Spleen (tissue), 11 donors: Measurements from ENCODE around the gene TRIM72. TPM values are rescaled to one million over a fixed set of nuclear protein-coding genes. Genes with fewer than 3 reads are reported as not detected.
A peak's percentile ranks its signal among the peaks of the same experiment; 100 is the strongest.
"Not testable (repeated sequence)": the region's sequence is repeated elsewhere in the genome, so short reads cannot be mapped to it uniquely, and the experiment has no call there.

ENCODE experiments used
- DNase-seq: peaks from one replicate; pipeline ENCODE4 v3.0.0-alpha.2; 2020
- H3K27ac ChIP-seq, 8 donors: fragments of 200-600 bp; sonication (generic) in 7 of 8; 1 replicate in 4 of 8; 2 replicates in 4 of 8; pipeline versions ENCODE4 v1.5.0 to v1.8.0; 2016 to 2021; ENCODE audit warnings: inconsistent platforms in 4 of 8, mild to moderate bottlenecking in 4 of 8, moderate library complexity in 1 of 8
- H3K27me3 ChIP-seq, 7 donors: fragments of 200-600 bp; sonication (generic) in 6 of 7; replicated peaks in 1 of 7; 1 replicate in 4 of 7; 2 replicates in 3 of 7; pipeline versions ENCODE4 v1.5.0 to v1.8.0; 2016 to 2021; ENCODE audit warnings: inconsistent platforms in 3 of 7, mild to moderate bottlenecking in 1 of 7
- H3K36me3 ChIP-seq, 6 donors: fragments of 200-600 bp; sonication (generic) in 5 of 6; 1 replicate in 4 of 6; 2 replicates in 2 of 6; pipeline versions ENCODE4 v1.5.0 to v1.8.0; 2016 to 2021; ENCODE audit warnings: inconsistent platforms in 2 of 6
- H3K4me1 ChIP-seq, 6 donors: fragments of 200-600 bp; sonication (generic) in 5 of 6; 1 replicate in 3 of 6; 2 replicates in 3 of 6; pipeline versions ENCODE4 v1.5.0 to v1.8.0; 2016 to 2021; ENCODE audit warnings: inconsistent platforms in 3 of 6
- H3K4me3 ChIP-seq, 8 donors: fragments of 200-600 bp; sonication (generic) in 7 of 8; 1 replicate in 4 of 8; 2 replicates in 4 of 8; pipeline versions ENCODE4 v1.5.0 to v1.8.0; 2016 to 2021; ENCODE audit warnings: inconsistent platforms in 4 of 8, mild to moderate bottlenecking in 4 of 8, moderate library complexity in 2 of 8
- H3K9me3 ChIP-seq, 8 donors: fragments of 200-600 bp; sonication (generic) in 7 of 8; 1 replicate in 4 of 8; 2 replicates in 4 of 8; pipeline versions ENCODE4 v1.5.0 to v1.8.0; 2016 to 2021; ENCODE audit warnings: inconsistent platforms in 4 of 8
- POLR2A ChIP-seq, 3 donors: fragments of 450-650 bp; IDR thresholded peaks; one replicate each; pipeline ENCODE4 v1.5.1; 2017; ENCODE audit warnings: antibody characterized with exemption in 3 of 3, mild to moderate bottlenecking in 1 of 3
- POLR2AphosphoS5 ChIP-seq, 3 donors: sonication (generic); formaldehyde crosslinking; IDR thresholded peaks; one replicate each; pipeline ENCODE4 v1.5.1; 2017; ENCODE audit warnings: antibody characterized with exemption in 3 of 3
- WGBS, 5 donors: extraction: QIAGEN DNeasy Blood & Tissue Kit in 3 of 5; methylation state at CpG; one replicate each; pipeline versions ENCODE4 v1.1.5 to v1.1.7; 2013 to 2018; 5-methylcytosine and 5-hydroxymethylcytosine counted together
- intact Hi-C: fragments of 100-400 bp; cut with DNase I; formaldehyde crosslinking; loops from one replicate; pipeline ENCODE4 v1.15.0; 2023; ENCODE audit warnings: low total_unique reads
- polyA plus RNA-seq, 3 donors: library from polyadenylated mRNA; stranded (reverse); fragments of 200-250 nt; gene quantifications; one replicate each; pipeline ENCODE4 v1.2.1, GENCODE V29; 2013
- small RNA-seq, 4 donors: library from RNA; depleted of rRNA; stranded (forward); fragments of <200 nt; gene quantifications; one replicate each; pipeline ENCODE3, GENCODE V24; 2016
- total RNA-seq, 7 donors: library from RNA; depleted of rRNA in 3 of 7; stranded (reverse); fragments of >200 nt in 3 of 7; fragmentation: NEBNext Ultra II Directional in 4 of 7; extraction: Animal tissue kit (Norgen Biotek cat#: 25700) in 4 of 7; gene quantifications; one replicate each; pipeline versions ENCODE4 v1.1.0 to v1.2.1, GENCODE V29; 2016 to 2021
- TF ChIP-seq, protein P1 (sequence below), 11 experiments: fragments of 200-600 bp in 7 of 11; fragments of 450-650 bp in 4 of 11; sonication (generic) in 4 of 11; IDR thresholded peaks in 8 of 11; conservative IDR thresholded peaks in 3 of 11; 1 replicate in 7 of 11; 2 replicates in 4 of 11; pipeline versions ENCODE4 v1.4.0 to v1.8.0; 2016 to 2021; ENCODE audit warnings: antibody characterized with exemption in 11 of 11, inconsistent platforms in 4 of 11, mild to moderate bottlenecking in 1 of 11
- donor health status: healthy with polysubstance abuse.
- donor health status: DM: no; HTN: no; CAD: no; lungs with moderate emphysema.
- donor health status: DM: no; HTN: no; CAD: no.
- donor health status: Bipolar disorder and iron deficiency.
- donor health status: healthy.
- donor health status: DM: no; HTN: no; CAD: no.
- donor health status: DM: yes; HTN: yes; CAD: no.

Gene TRIM72
- total and polyA plus RNA-seq, 10 donors, result 0.05 to 0.26 (median 0.13) TPM; not detected in 3

DNA sequence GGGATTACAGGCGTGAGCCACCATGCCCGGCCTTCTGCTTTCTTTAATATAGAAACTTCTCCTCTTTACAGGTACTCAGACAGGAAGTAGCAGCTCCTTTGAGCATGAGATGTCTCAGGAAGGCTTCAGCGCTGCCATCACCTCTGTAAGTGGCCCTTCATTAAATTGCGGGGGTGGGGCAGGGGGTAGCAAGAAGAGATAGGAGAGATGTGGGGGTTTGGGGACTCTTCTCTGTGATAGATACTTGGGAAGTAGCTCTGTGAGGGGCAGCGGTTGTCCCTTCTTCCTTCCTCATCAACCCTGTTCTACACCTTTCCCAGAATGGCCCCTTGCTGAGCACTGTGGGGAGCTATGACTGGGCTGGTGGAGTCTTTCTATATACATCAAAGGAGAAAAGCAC, 62.7 kb downstream of the TRIM72 start:
- TF ChIP-seq, protein P1, sequence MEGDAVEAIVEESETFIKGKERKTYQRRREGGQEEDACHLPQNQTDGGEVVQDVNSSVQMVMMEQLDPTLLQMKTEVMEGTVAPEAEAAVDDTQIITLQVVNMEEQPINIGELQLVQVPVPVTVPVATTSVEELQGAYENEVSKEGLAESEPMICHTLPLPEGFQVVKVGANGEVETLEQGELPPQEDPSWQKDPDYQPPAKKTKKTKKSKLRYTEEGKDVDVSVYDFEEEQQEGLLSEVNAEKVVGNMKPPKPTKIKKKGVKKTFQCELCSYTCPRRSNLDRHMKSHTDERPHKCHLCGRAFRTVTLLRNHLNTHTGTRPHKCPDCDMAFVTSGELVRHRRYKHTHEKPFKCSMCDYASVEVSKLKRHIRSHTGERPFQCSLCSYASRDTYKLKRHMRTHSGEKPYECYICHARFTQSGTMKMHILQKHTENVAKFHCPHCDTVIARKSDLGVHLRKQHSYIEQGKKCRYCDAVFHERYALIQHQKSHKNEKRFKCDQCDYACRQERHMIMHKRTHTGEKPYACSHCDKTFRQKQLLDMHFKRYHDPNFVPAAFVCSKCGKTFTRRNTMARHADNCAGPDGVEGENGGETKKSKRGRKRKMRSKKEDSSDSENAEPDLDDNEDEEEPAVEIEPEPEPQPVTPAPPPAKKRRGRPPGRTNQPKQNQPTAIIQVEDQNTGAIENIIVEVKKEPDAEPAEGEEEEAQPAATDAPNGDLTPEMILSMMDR (IDR thresholded peaks at IDR 0.05 in 8 of 11, conservative IDR thresholded peaks at IDR 0.05 in 3 of 11), result no peak
- no peak for TF ChIP-seq POLR2A (IDR thresholded peaks at IDR 0.05)
- WGBS, 5 donors, result 83 to 89% (median 86%) methylated on average over 5 of the region's 5 CpGs

DNA sequence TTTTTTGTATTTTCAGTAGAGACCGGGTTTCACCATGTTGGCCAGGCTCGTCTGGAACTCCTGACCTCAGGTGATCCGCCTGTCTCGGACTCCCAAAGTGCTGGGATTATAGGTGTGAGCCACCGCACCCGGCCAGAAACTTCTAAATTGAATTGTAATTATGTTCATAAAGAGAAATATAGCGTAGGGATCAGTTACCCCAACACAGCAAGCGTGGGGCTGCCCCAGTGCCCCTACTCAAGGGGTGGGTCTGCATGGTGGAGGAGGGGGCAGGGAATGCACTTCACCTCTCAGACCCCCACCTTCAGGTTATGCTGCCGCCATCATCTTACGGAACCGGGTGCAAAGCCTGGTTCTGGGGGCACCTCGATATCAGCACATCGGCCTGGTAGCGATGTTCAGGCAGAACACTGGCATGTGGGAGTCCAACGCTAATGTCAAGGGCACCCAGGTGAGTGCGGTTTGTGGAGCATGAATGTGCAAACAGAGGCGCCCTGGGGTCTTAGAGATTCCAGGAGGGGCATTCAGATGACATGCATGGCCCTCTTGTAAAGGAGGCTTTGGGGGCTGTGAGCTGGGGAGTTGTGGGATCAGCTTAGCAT, 63.8 kb downstream of the TRIM72 start:
- peak; percentile 33 for DNase-seq
- TF ChIP-seq POLR2AphosphoS5 (IDR thresholded peaks at IDR 0.05) (no peak), POLR2A (IDR thresholded peaks at IDR 0.05) (no peak)
- TF ChIP-seq, protein P1 (IDR thresholded peaks at IDR 0.05 in 8 of 11, conservative IDR thresholded peaks at IDR 0.05 in 3 of 11), result no peak
- 87 to 96% (median 93%) methylated on average over 17 of the region's 17 CpGs for WGBS, 5 donors
- intact Hi-C loops, result no loop called here
- no peaks in the 10 kb centered on the region for H3K27me3 ChIP-seq
- H3K4me3 ChIP-seq, result no peak overlapping the region
- H3K4me1 ChIP-seq, result no peaks in the 10 kb centered on the region
- no peak overlapping the region for H3K27ac ChIP-seq
- H3K9me3 ChIP-seq, result no peaks in the 10 kb centered on the region
- H3K36me3 ChIP-seq, result peaks cover 0 to 72% (median 17%) of the 10 kb centered on the region in 6 donors

More for the DNA sequence above, 62.7 kb downstream of the TRIM72 start:
- no peaks in the 10 kb centered on the region for H3K4me1 ChIP-seq
- H3K36me3 ChIP-seq, result peaks cover 0 to 82% (median 17%) of the 10 kb centered on the region in 6 donors
- intact Hi-C loops, result no loop called here
- no peaks in the 10 kb centered on the region for H3K27me3 ChIP-seq
- no peak overlapping the region for H3K27ac ChIP-seq
- H3K9me3 ChIP-seq, result no peaks in the 10 kb centered on the region
- no peak overlapping the region for H3K4me3 ChIP-seq
- DNase-seq, result peak; percentile 24

DNA sequence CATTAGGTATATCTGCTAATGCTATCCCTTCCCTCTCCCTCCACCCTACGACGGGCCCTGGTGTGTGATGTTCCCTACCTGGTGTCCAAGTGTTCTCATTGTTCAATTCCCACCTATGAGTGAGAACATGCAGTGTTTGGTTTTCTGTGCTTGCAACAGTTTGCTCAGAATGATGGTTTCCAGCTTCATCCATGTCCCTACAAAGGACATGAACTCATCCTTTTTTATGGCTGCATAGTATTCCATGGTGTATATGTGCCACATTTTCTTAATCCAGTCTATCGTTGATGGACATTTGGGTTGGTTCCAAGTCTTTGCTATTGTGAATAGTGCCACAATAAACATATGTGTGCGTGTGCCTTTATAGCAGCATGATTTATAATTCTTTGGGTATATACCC, 64.9 kb downstream of the TRIM72 start:
- whole genome bisulfite sequencing, 5 donors, result 82 to 100% (median 97%) methylated on average over 2 to 4 of the region's 4 CpGs
- H3K4me1 ChIP-seq, H3K27ac ChIP-seq, intact Hi-C loops, H3K27me3 ChIP-seq, H3K4me3 ChIP-seq, H3K9me3 ChIP-seq: not testable (repeated sequence)
- DNase-seq, result peak; percentile 2
- peaks cover 0 to 68% (median 10%) of the 10 kb centered on the region in 6 donors for H3K36me3 ChIP-seq

Small RNA genes within 50 kb of the gene (small RNA-seq; reads per million reads assigned to genes)
- gene AC009088.4 (0 reads per million in 4 donors), gene NDUFA3P6 (0 reads per million in 4 donors)

Other genes with a start within 250 kb of the TRIM72 start
- gene HSD3B7, start 228.9 kb upstream of the TRIM72 start, total RNA-seq, result 10 to 100 TPM; 11.0 to 24.5 (median 18.6) TPM
- 10 to 100 TPM in 1 of 3 donors, 1 to 10 TPM in 2; 5.3 to 19.4 (median 6.7) TPM for gene HSD3B7, start 228.9 kb upstream of the TRIM72 start, polyA plus RNA-seq
- 1 to 10 TPM in 5 of 7 donors, under 1 TPM in 2; 0.46 to 4.2 (median 1.8) TPM for gene STX1B, start 203.5 kb upstream of the TRIM72 start, total RNA-seq
- gene STX1B, start 203.5 kb upstream of the TRIM72 start, polyA plus RNA-seq, result 1 to 10 TPM in 1 of 3 donors, under 1 TPM in 2; 0.29 to 1.2 (median 0.43) TPM
- 100 to 1,000 TPM in 2 of 7 donors, 10 to 100 TPM in 5; 54.0 to 118 (median 75.7) TPM for gene STX4, start 180.6 kb upstream of the TRIM72 start, total RNA-seq
- 100 to 1,000 TPM in 2 of 3 donors, 10 to 100 TPM in 1; 55.3 to 135 (median 131) TPM for gene STX4, start 180.6 kb upstream of the TRIM72 start, polyA plus RNA-seq
- gene ZNF668, start 139.9 kb upstream of the TRIM72 start, total RNA-seq, result 10 to 100 TPM in 3 of 7 donors, 1 to 10 TPM in 4; 8.9 to 12.5 (median 9.2) TPM
- gene ZNF668, start 139.9 kb upstream of the TRIM72 start, polyA plus RNA-seq, result 1 to 10 TPM; 6.2 to 9.8 (median 6.4) TPM
- 10 to 100 TPM; 20.2 to 28.4 (median 25.6) TPM for gene ZNF646, start 139.7 kb upstream of the TRIM72 start, total RNA-seq
- gene ZNF646, start 139.7 kb upstream of the TRIM72 start, polyA plus RNA-seq, result 10 to 100 TPM in 1 of 3 donors, 1 to 10 TPM in 2; 3.2 to 11.8 (median 3.3) TPM
- gene PRSS53, start 125.2 kb upstream of the TRIM72 start, total RNA-seq, result 1 to 10 TPM; 2.3 to 6.0 (median 2.8) TPM
- 1 to 10 TPM; 1.6 to 2.6 (median 1.9) TPM for gene PRSS53, start 125.2 kb upstream of the TRIM72 start, polyA plus RNA-seq
- gene VKORC1, start 119.3 kb upstream of the TRIM72 start, total RNA-seq, result 10 to 100 TPM; 33.4 to 74.2 (median 48.2) TPM
- 10 to 100 TPM; 23.5 to 56.6 (median 55.1) TPM for gene VKORC1, start 119.3 kb upstream of the TRIM72 start, polyA plus RNA-seq
- 10 to 100 TPM; 36.9 to 55.7 (median 40.2) TPM for gene BCKDK, start 105.7 kb upstream of the TRIM72 start, total RNA-seq
- gene BCKDK, start 105.7 kb upstream of the TRIM72 start, polyA plus RNA-seq, result 10 to 100 TPM; 15.0 to 27.5 (median 17.4) TPM
- gene KAT8, start 96.5 kb upstream of the TRIM72 start, total RNA-seq, result 10 to 100 TPM; 63.2 to 94.8 (median 85.2) TPM
- gene KAT8, start 96.5 kb upstream of the TRIM72 start, polyA plus RNA-seq, result 10 to 100 TPM; 48.7 to 63.6 (median 56.5) TPM
- gene PRSS8, start 78.4 kb upstream of the TRIM72 start, total RNA-seq, result not detected
- under 1 TPM; 0.07 to 0.19 (median 0.15) TPM for gene PRSS8, start 78.4 kb upstream of the TRIM72 start, polyA plus RNA-seq
- 1 to 10 TPM in 4 of 7 donors, under 1 TPM in 2, not detected in 1; 0.70 to 2.0 (median 1.3) TPM for gene PRSS36, start 64.1 kb upstream of the TRIM72 start, total RNA-seq
- 1 to 10 TPM; 1.5 to 2.6 (median 2.0) TPM for gene PRSS36, start 64.1 kb upstream of the TRIM72 start, polyA plus RNA-seq
- 100 to 1,000 TPM; 119 to 474 (median 284) TPM for gene FUS, start 34.0 kb upstream of the TRIM72 start, total RNA-seq
- gene FUS, start 34.0 kb upstream of the TRIM72 start, polyA plus RNA-seq, result 100 to 1,000 TPM; 225 to 694 (median 516) TPM
- gene PYCARD, start 11.4 kb upstream of the TRIM72 start, total RNA-seq, result 100 to 1,000 TPM in 2 of 7 donors, 10 to 100 TPM in 5; 68.0 to 135 (median 90.1) TPM
- 100 to 1,000 TPM; 109 to 117 (median 114) TPM for gene PYCARD, start 11.4 kb upstream of the TRIM72 start, polyA plus RNA-seq
- gene PYDC1, start 3.0 kb downstream of the TRIM72 start, total RNA-seq, result not detected
- 1 to 10 TPM in 1 of 3 donors, under 1 TPM in 1, not detected in 1; 0.72 to 2.7 TPM for gene PYDC1, start 3.0 kb downstream of the TRIM72 start, polyA plus RNA-seq
- 100 to 1,000 TPM in 2 of 7 donors, 10 to 100 TPM in 5; 38.5 to 154 (median 77.7) TPM for gene ITGAM, start 45.9 kb downstream of the TRIM72 start, total RNA-seq
- gene ITGAM, start 45.9 kb downstream of the TRIM72 start, polyA plus RNA-seq, result 10 to 100 TPM in 2 of 3 donors, 1 to 10 TPM in 1; 4.3 to 14.9 (median 11.8) TPM
- gene ITGAX, start 141.1 kb downstream of the TRIM72 start, total RNA-seq, result 100 to 1,000 TPM in 5 of 7 donors, 10 to 100 TPM in 2; 52.1 to 330 (median 161) TPM
- gene ITGAX, start 141.1 kb downstream of the TRIM72 start, polyA plus RNA-seq, result 10 to 100 TPM in 2 of 3 donors, 1 to 10 TPM in 1; 8.9 to 45.5 (median 30.5) TPM
- 10 to 100 TPM in 6 of 7 donors, 1 to 10 TPM in 1; 6.7 to 25.8 (median 19.3) TPM for gene ITGAD, start 179.2 kb downstream of the TRIM72 start, total RNA-seq
- 1 to 10 TPM; 1.2 to 3.5 (median 2.3) TPM for gene ITGAD, start 179.2 kb downstream of the TRIM72 start, polyA plus RNA-seq
- not detected for gene COX6A2, start 214.2 kb downstream of the TRIM72 start, total RNA-seq
- under 1 TPM in 2 of 3 donors, not detected in 1; 0.79 to 0.80 TPM for gene COX6A2, start 214.2 kb downstream of the TRIM72 start, polyA plus RNA-seq
- 1 to 10 TPM in 2 of 7 donors, under 1 TPM in 5; 0.52 to 1.7 (median 0.69) TPM for gene ZNF843, start 228.7 kb downstream of the TRIM72 start, total RNA-seq
- under 1 TPM; 0.10 to 0.15 (median 0.12) TPM for gene ZNF843, start 228.7 kb downstream of the TRIM72 start, polyA plus RNA-seq
- gene ARMC5, start 245.4 kb downstream of the TRIM72 start, total RNA-seq, result 10 to 100 TPM in 6 of 7 donors, 1 to 10 TPM in 1; 9.2 to 13.9 (median 11.7) TPM
- gene ARMC5, start 245.4 kb downstream of the TRIM72 start, polyA plus RNA-seq, result 10 to 100 TPM in 2 of 3 donors, 1 to 10 TPM in 1; 8.8 to 23.5 (median 16.2) TPM